Skin epidermis (tissue), 12 donors: ENCODE results near the gene HRH1.
A peak's percentile ranks its signal among the peaks of the same experiment; 100 is the strongest.
"Not testable (repeated sequence)": the region's sequence is repeated elsewhere in the genome, so short reads cannot be mapped to it uniquely, and the experiment has no call there.

ENCODE experiments used
- H3K27ac ChIP-seq, 21 experiments: fragments of 200-600 bp; sonication (generic) in 11 of 21; one replicate each; pipeline ENCODE4 v1.5.0; 2020; ENCODE audit warnings: mild to moderate bottlenecking in 3 of 21, inconsistent platforms in 2 of 21, moderate library complexity in 2 of 21
- H3K4me3 ChIP-seq, 7 experiments: fragments of 200-600 bp; sonication (generic) in 2 of 7; one replicate each; pipeline ENCODE4 v1.5.0; 2020; ENCODE audit warnings: inconsistent platforms in 2 of 7, mild to moderate bottlenecking in 2 of 7, moderate library complexity in 1 of 7

Gene HRH1

GRCh38 chr3:11167590-11167989 lies 13.3 kb downstream of the HRH1 start:
- no peak overlapping the region for H3K4me3 ChIP-seq
- H3K27ac ChIP-seq: no peak overlapping the region

- Histone ChIP-seq H3K27ac (no peak overlapping the region), H3K4me3 (no peak overlapping the region)
Measured at GRCh38 chr3:11168406-11168805, 14.1 kb downstream of the HRH1 start.

- H3K27ac ChIP-seq: no peak overlapping the region
Measured at GRCh38 chr3:11168881-11169805, 14.8 kb downstream of the HRH1 start.

GRCh38 chr3:11170052-11170770 lies 15.9 kb downstream of the HRH1 start:
- Histone ChIP-seq H3K4me3 (no peak overlapping the region), H3K27ac (no peak overlapping the region)

More at GRCh38 chr3:11168881-11169805, 14.8 kb downstream of the HRH1 start:
- H3K4me3 ChIP-seq: no peak overlapping the region

GRCh38 chr3:11172096-11172690 lies 17.9 kb downstream of the HRH1 start:
- no peak overlapping the region for H3K4me3 ChIP-seq
- H3K27ac ChIP-seq: no peak overlapping the region

GRCh38 chr3:11173828-11174465 lies 19.7 kb downstream of the HRH1 start:
- H3K27ac ChIP-seq: no peak overlapping the region
- no peak overlapping the region for H3K4me3 ChIP-seq

- no peak overlapping the region for H3K27ac ChIP-seq
Measured at GRCh38 chr3:11178421-11178820, 24.1 kb downstream of the HRH1 start.

GRCh38 chr3:11184328-11184969 lies 30.2 kb downstream of the HRH1 start:
- not testable (repeated sequence) for H3K4me3 ChIP-seq
- peak overlapping the region in 1 of 21 experiments; percentile 18 for H3K27ac ChIP-seq

More at GRCh38 chr3:11178421-11178820, 24.1 kb downstream of the HRH1 start:
- H3K4me3 ChIP-seq: no peak overlapping the region

GRCh38 chr3:11185144-11185543 lies 30.9 kb downstream of the HRH1 start:
- peak overlapping the region in 12 of 21 experiments; percentile 18 to 82 (median 69) for H3K27ac ChIP-seq
- no peak overlapping the region for H3K4me3 ChIP-seq

GRCh38 chr3:11185564-11186317 lies 31.4 kb downstream of the HRH1 start:
- Histone ChIP-seq H3K27ac (peak overlapping the region in 19 of 21 experiments; percentile 3 to 82 (median 56)), H3K4me3 (no peak overlapping the region)

GRCh38 chr3:11186318-11186692 lies 32.0 kb downstream of the HRH1 start:
- Histone ChIP-seq H3K4me3 (no peak overlapping the region), H3K27ac (peak overlapping the region in 19 of 21 experiments; percentile 3 to 82 (median 56))

GRCh38 chr3:11186771-11187191 lies 32.5 kb downstream of the HRH1 start:
- H3K27ac ChIP-seq: peak overlapping the region in 15 of 21 experiments; percentile 8 to 82 (median 56)
- no peak overlapping the region for H3K4me3 ChIP-seq

- Histone ChIP-seq H3K4me3 (no peak overlapping the region), H3K27ac (peak overlapping the region in 1 of 21 experiments; percentile 77)
Measured at GRCh38 chr3:11187681-11188080, 33.4 kb downstream of the HRH1 start.

GRCh38 chr3:11188231-11188630 lies 33.9 kb downstream of the HRH1 start:
- Histone ChIP-seq H3K27ac (no peak overlapping the region), H3K4me3 (no peak overlapping the region)

GRCh38 chr3:11195201-11195600 lies 40.9 kb downstream of the HRH1 start:
- Histone ChIP-seq H3K27ac (peak overlapping the region in 13 of 21 experiments; percentile 4 to 80 (median 61)), H3K4me3 (no peak overlapping the region)

- Histone ChIP-seq H3K4me3 (no peak overlapping the region), H3K27ac (peak overlapping the region in 16 of 21 experiments; percentile 4 to 80 (median 56))
Measured at GRCh38 chr3:11195721-11196332, 41.5 kb downstream of the HRH1 start.

- Histone ChIP-seq H3K27ac (peak overlapping the region in 1 of 21 experiments; percentile 7), H3K4me3 (no peak overlapping the region)
Measured at GRCh38 chr3:11197484-11197883, 43.2 kb downstream of the HRH1 start.

- peak overlapping the region in 1 of 21 experiments; percentile 7 for H3K27ac ChIP-seq
- no peak overlapping the region for H3K4me3 ChIP-seq
Measured at GRCh38 chr3:11198070-11198469, 43.8 kb downstream of the HRH1 start.
